Trophoblast cell (in vitro differentiated cells and primary cell): ENCODE results near the gene LAMA2.

ENCODE experiments used
- DNase-seq, 2 donors: peaks; one replicate each; pipeline ENCODE4 v3.0.0-alpha.2; 2016
- H2AFZ ChIP-seq: 2 replicates; pipeline ENCODE4 v1.6.1; 2013; ENCODE audit warnings: low read length, moderate library complexity, mild to moderate bottlenecking; ENCODE audit not compliant: insufficient read depth, poor library complexity
- H2AK5ac ChIP-seq: 2 replicates; pipeline ENCODE4 v1.6.1; 2013; ENCODE audit warnings: mild to moderate bottlenecking, low read length
- H2BK120ac ChIP-seq: 2 replicates; pipeline ENCODE4 v1.6.1; 2013; ENCODE audit warnings: low read length, mild to moderate bottlenecking, moderate library complexity; ENCODE audit not compliant: insufficient read depth, poor library complexity
- H2BK12ac ChIP-seq: 2 replicates; pipeline ENCODE4 v1.6.1; 2013; ENCODE audit warnings: mild to moderate bottlenecking, low read length, moderate library complexity
- H2BK5ac ChIP-seq: 2 replicates; pipeline ENCODE4 v1.6.1; 2013; ENCODE audit warnings: low read length, low read depth, moderate library complexity, mild to moderate bottlenecking; ENCODE audit not compliant: poor library complexity
- H3K14ac ChIP-seq: 2 replicates; pipeline ENCODE4 v1.6.1; 2013; ENCODE audit warnings: mild to moderate bottlenecking, low read length
- H3K18ac ChIP-seq: 2 replicates; pipeline ENCODE4 v1.6.1; 2013; ENCODE audit warnings: mild to moderate bottlenecking, low read length
- H3K23ac ChIP-seq: 2 replicates; pipeline ENCODE4 v1.6.1; 2013; ENCODE audit warnings: low read length
- H3K27ac ChIP-seq: 2 replicates; pipeline ENCODE4 v1.5.1; 2013; ENCODE audit warnings: low read depth, mild to moderate bottlenecking, inconsistent platforms, low read length, moderate library complexity
- H3K27me3 ChIP-seq: 2 replicates; pipeline ENCODE4 v1.6.1; 2013; ENCODE audit warnings: inconsistent platforms, mild to moderate bottlenecking, low read length, moderate library complexity; ENCODE audit not compliant: insufficient read depth
- H3K36me3 ChIP-seq, 2 experiments: 1 replicate in 1 of 2; 2 replicates in 1 of 2; pipeline ENCODE4 v1.6.1; 2013; ENCODE audit warnings: low read length in 2 of 2, mild to moderate bottlenecking in 2 of 2, moderate library complexity in 1 of 2; ENCODE audit not compliant: insufficient read depth in 2 of 2, control insufficient read depth in 1 of 2
- H3K4ac ChIP-seq: 2 replicates; pipeline ENCODE4 v1.6.1; 2013; ENCODE audit warnings: low read depth, mild to moderate bottlenecking, low read length, moderate library complexity
- H3K4me1 ChIP-seq, 2 experiments: 1 replicate in 1 of 2; 2 replicates in 1 of 2; pipeline ENCODE4 v1.6.1; 2013; ENCODE audit warnings: low read length in 2 of 2, mild to moderate bottlenecking in 2 of 2, moderate library complexity in 1 of 2; ENCODE audit not compliant: insufficient read depth in 2 of 2, control insufficient read depth in 1 of 2
- H3K4me2 ChIP-seq: 2 replicates; pipeline ENCODE4 v1.6.1; 2013; ENCODE audit warnings: inconsistent platforms, mild to moderate bottlenecking, low read length, moderate library complexity
- H3K4me3 ChIP-seq: 2 replicates; pipeline ENCODE4 v1.5.1; 2013; ENCODE audit warnings: mild to moderate bottlenecking, low read depth, low read length, inconsistent platforms
- H3K79me1 ChIP-seq: one replicate; pipeline ENCODE4 v1.6.1; 2013; ENCODE audit warnings: low read length
- H3K79me2 ChIP-seq: 2 replicates; pipeline ENCODE4 v1.6.1; 2013; ENCODE audit warnings: low read length, mild to moderate bottlenecking; ENCODE audit not compliant: control insufficient read depth, insufficient read depth, poor library complexity
- H3K9ac ChIP-seq: 2 replicates; pipeline ENCODE4 v1.6.1; 2013; ENCODE audit warnings: mild to moderate bottlenecking, low read length
- H3K9me3 ChIP-seq: 2 replicates; pipeline ENCODE4 v1.6.1; 2013; ENCODE audit warnings: low read depth, mild to moderate bottlenecking, control low read depth, inconsistent platforms, low read length; ENCODE audit not compliant: insufficient read depth
- H4K12ac ChIP-seq: 2 replicates; pipeline ENCODE4 v1.6.1; 2013; ENCODE audit warnings: low read depth, mild to moderate bottlenecking, low read length, moderate library complexity
- H4K8ac ChIP-seq: 2 replicates; pipeline ENCODE4 v1.6.1; 2013; ENCODE audit warnings: low read depth, mild to moderate bottlenecking, low read length, moderate library complexity
- H4K91ac ChIP-seq: one replicate; pipeline ENCODE4 v1.6.1; 2013; ENCODE audit warnings: low read depth, mild to moderate bottlenecking, low read length, moderate library complexity
- WGBS: extraction: QIAGEN DNeasy Blood & Tissue Kit; methylation state at CpG from one replicate; pipeline ENCODE4 v1.1.7; 2013; ENCODE audit warnings: missing lambda C conversion rate; ENCODE audit not compliant: insufficient read length, insufficient coverage; ENCODE audit errors: extremely low coverage; 5-methylcytosine and 5-hydroxymethylcytosine counted together

Gene LAMA2

GRCh38 chr6:129416337-129416990 lies 533.5 kb downstream of the LAMA2 start:
- Histone ChIP-seq H3K4me1 (no peaks in the 10 kb centered on the region), H4K12ac (no peak overlapping the region), H3K27me3 (no peaks in the 10 kb centered on the region), H3K9me3 (no peaks in the 10 kb centered on the region), H4K8ac (no peak overlapping the region), H3K27ac (no peak overlapping the region), H2BK5ac (no peak overlapping the region), H4K91ac (no peak overlapping the region), H2AFZ (no peak overlapping the region), H3K4me3 (no peak overlapping the region), H3K4ac (no peak overlapping the region), H3K4me2 (no peak overlapping the region), H3K18ac (no peak overlapping the region), H2BK120ac (no peak overlapping the region), H3K23ac (no peak overlapping the region), H3K14ac (no peak overlapping the region), H3K36me3 (no peaks in the 10 kb centered on the region), H3K9ac (no peak overlapping the region), H2AK5ac (no peak overlapping the region), H3K79me1 (no peaks in the 10 kb centered on the region), H3K79me2 (no peaks in the 10 kb centered on the region), H2BK12ac (no peak overlapping the region)
- no peak for DNase-seq
- no CpG with 5 or more reads among the region's 6 CpGs for WGBS

- no CpG with 5 or more reads among the region's 8 CpGs for WGBS
- Histone ChIP-seq H4K8ac (no peak overlapping the region), H3K4ac (no peak overlapping the region), H4K12ac (no peak overlapping the region), H2BK120ac (no peak overlapping the region), H3K18ac (no peak overlapping the region), H3K23ac (no peak overlapping the region), H2BK12ac (no peak overlapping the region), H3K4me2 (no peak overlapping the region), H2AK5ac (no peak overlapping the region), H3K14ac (no peak overlapping the region), H2BK5ac (no peak overlapping the region), H3K9me3 (no peaks in the 10 kb centered on the region), H3K27me3 (no peaks in the 10 kb centered on the region), H3K79me1 (no peaks in the 10 kb centered on the region), H3K4me3 (no peak overlapping the region), H3K36me3 (no peaks in the 10 kb centered on the region), H3K4me1 (no peaks in the 10 kb centered on the region), H3K9ac (no peak overlapping the region), H3K79me2 (no peaks in the 10 kb centered on the region), H3K27ac (no peak overlapping the region), H4K91ac (no peak overlapping the region), H2AFZ (no peak overlapping the region)
- no peak for DNase-seq
Measured at GRCh38 chr6:129417416-129418086, 534.6 kb downstream of the LAMA2 start.

GRCh38 chr6:129419324-129419723 lies 536.4 kb downstream of the LAMA2 start:
- WGBS, result no CpG with 5 or more reads among the region's 2 CpGs
- Histone ChIP-seq H2BK120ac (no peak overlapping the region), H3K36me3 (no peaks in the 10 kb centered on the region)

GRCh38 chr6:129426343-129426742 lies 543.4 kb downstream of the LAMA2 start:
- Histone ChIP-seq H3K4ac (no peak overlapping the region), H2BK12ac (no peak overlapping the region), H3K4me3 (no peak overlapping the region), H2BK5ac (no peak overlapping the region), H3K23ac (no peak overlapping the region), H3K9ac (no peak overlapping the region), H2AFZ (no peak overlapping the region), H3K4me1 (no peaks in the 10 kb centered on the region), H4K91ac (no peak overlapping the region), H3K79me2 (no peaks in the 10 kb centered on the region), H3K79me1 (no peaks in the 10 kb centered on the region), H4K8ac (no peak overlapping the region), H3K14ac (no peak overlapping the region), H3K9me3 (no peaks in the 10 kb centered on the region), H2AK5ac (no peak overlapping the region), H4K12ac (no peak overlapping the region), H3K36me3 (no peaks in the 10 kb centered on the region), H3K4me2 (no peak overlapping the region), H3K27ac (no peak overlapping the region), H3K27me3 (no peaks in the 10 kb centered on the region), H3K18ac (no peak overlapping the region), H2BK120ac (no peak overlapping the region)
- no CpG with 5 or more reads among the region's 2 CpGs for WGBS
- DNase-seq, result no peak

More at GRCh38 chr6:129419324-129419723, 536.4 kb downstream of the LAMA2 start:
- Histone ChIP-seq H2AFZ (no peak overlapping the region), H3K9ac (no peak overlapping the region), H3K4ac (no peak overlapping the region), H3K79me2 (no peaks in the 10 kb centered on the region), H3K27me3 (no peaks in the 10 kb centered on the region), H3K9me3 (no peaks in the 10 kb centered on the region), H3K14ac (no peak overlapping the region), H3K23ac (no peak overlapping the region), H3K79me1 (no peaks in the 10 kb centered on the region), H3K27ac (no peak overlapping the region), H2BK12ac (no peak overlapping the region), H4K8ac (no peak overlapping the region), H3K4me1 (no peaks in the 10 kb centered on the region), H4K12ac (no peak overlapping the region), H3K4me2 (no peak overlapping the region), H4K91ac (no peak overlapping the region), H3K18ac (no peak overlapping the region), H3K4me3 (no peak overlapping the region), H2AK5ac (no peak overlapping the region), H2BK5ac (no peak overlapping the region)
- DNase-seq, result no peak
